Astrocyte (in vitro differentiated cells and primary cell): ENCODE measurements around the gene MAPRE2. TPM values are rescaled to one million over a fixed set of nuclear protein-coding genes. Genes with fewer than 3 reads are reported as not detected.

Source experiments
- DNase-seq: peaks from one replicate; pipeline ENCODE4 v3.0.0-alpha.2; 2010; ENCODE audit warnings: low read depth
- FAIRE-seq: peaks from 2 replicates; lab custom pipeline; 2011; peaks lifted over from hg19 to GRCh38; lab: Jason Lieb, UNC
- H2AFZ ChIP-seq: 2 replicates; pipeline ENCODE4 v1.6.0; 2012; ENCODE audit warnings: low read depth, low read length, inconsistent platforms
- H3K27ac ChIP-seq: 2 replicates; pipeline ENCODE4 v1.5.1; 2011; ENCODE audit warnings: low read depth, low read length, inconsistent platforms
- H3K27me3 ChIP-seq: 2 replicates; pipeline ENCODE4 v1.6.0; 2011; ENCODE audit warnings: low read length, inconsistent platforms; ENCODE audit not compliant: insufficient read depth
- H3K36me3 ChIP-seq: 2 replicates; pipeline ENCODE4 v1.5.1; 2011; ENCODE audit warnings: low read length, inconsistent platforms; ENCODE audit not compliant: insufficient read depth
- H3K4me1 ChIP-seq: 2 replicates; pipeline ENCODE4 v1.5.1; 2011; ENCODE audit warnings: low read length, inconsistent platforms; ENCODE audit not compliant: insufficient read depth
- H3K4me2 ChIP-seq: 2 replicates; pipeline ENCODE4 v1.6.0; 2012; ENCODE audit warnings: low read length, inconsistent platforms
- H3K4me3 ChIP-seq: 2 replicates; pipeline ENCODE4 v1.5.1; 2011; ENCODE audit warnings: low read depth, mild to moderate bottlenecking, low read length, inconsistent platforms; ENCODE audit not compliant: insufficient read depth
- H3K79me2 ChIP-seq: 2 replicates; pipeline ENCODE4 v1.6.0; 2012; ENCODE audit warnings: mild to moderate bottlenecking, low read length, inconsistent platforms; ENCODE audit not compliant: insufficient read depth
- H3K9ac ChIP-seq: 2 replicates; pipeline ENCODE4 v1.6.0; 2012; ENCODE audit warnings: mild to moderate bottlenecking, low read length, inconsistent platforms
- H3K9me3 ChIP-seq: 2 replicates; pipeline ENCODE4 v1.5.1; 2012; ENCODE audit warnings: low read depth, mild to moderate bottlenecking, low read length, inconsistent platforms; ENCODE audit not compliant: insufficient read depth
- H4K20me1 ChIP-seq: 2 replicates; pipeline ENCODE4 v1.6.0; 2012; ENCODE audit warnings: low read length, inconsistent platforms; ENCODE audit not compliant: insufficient read depth
- H3K27ac Mint-ChIP-seq: one replicate; pipeline ENCODE4 v1.8.0; 2021; ENCODE audit warnings: mild to moderate bottlenecking, mixed read lengths; ENCODE audit not compliant: unreplicated experiment
- H3K27me3 Mint-ChIP-seq: one replicate; pipeline ENCODE4 v1.8.0; 2021; ENCODE audit warnings: low read depth, mixed read lengths; ENCODE audit not compliant: unreplicated experiment
- H3K36me3 Mint-ChIP-seq: one replicate; pipeline ENCODE4 v1.8.0; 2021; ENCODE audit warnings: low read depth, mixed read lengths; ENCODE audit not compliant: unreplicated experiment
- H3K4me1 Mint-ChIP-seq: one replicate; pipeline ENCODE4 v1.8.0; 2021; ENCODE audit warnings: low read depth, mixed read lengths; ENCODE audit not compliant: unreplicated experiment
- H3K4me3 Mint-ChIP-seq: one replicate; pipeline ENCODE4 v1.8.0; 2021; ENCODE audit warnings: mild to moderate bottlenecking, moderate library complexity, mixed read lengths; ENCODE audit not compliant: unreplicated experiment
- H3K9me3 Mint-ChIP-seq: one replicate; pipeline ENCODE4 v1.8.0; 2021; ENCODE audit warnings: mild to moderate bottlenecking, mixed read lengths; ENCODE audit not compliant: unreplicated experiment
- CTCF ChIP-seq: IDR thresholded peaks from 2 replicates; pipeline ENCODE4 v1.5.1; 2011; ENCODE audit warnings: low read depth, mild to moderate bottlenecking, inconsistent platforms, low read length, moderate library complexity; ENCODE audit not compliant: insufficient read depth
- EZH2 ChIP-seq: IDR thresholded peaks from 2 replicates; pipeline ENCODE4 v1.6.1; 2012; ENCODE audit warnings: mild to moderate bottlenecking, low read length, inconsistent platforms; ENCODE audit not compliant: insufficient read depth
- total RNA-seq: library from RNA; stranded (reverse); gene quantifications from 2 replicates; pipeline ENCODE4 v1.2.1, GENCODE V29; 2021

Gene MAPRE2
- total RNA-seq, 1 donor from 2014 or later, result 33.8 TPM

- peaks cover 3% of the 10 kb centered on the region for H3K4me1 Mint-ChIP-seq
- no peak overlapping the region for H3K4me3 Mint-ChIP-seq
- H3K36me3 Mint-ChIP-seq, result no peaks in the 10 kb centered on the region
- Histone ChIP-seq H3K27me3 (no peaks in the 10 kb centered on the region), H3K4me1 (no peaks in the 10 kb centered on the region), H3K9ac (no peak overlapping the region), H3K27ac (no peak overlapping the region), H3K79me2 (no peaks in the 10 kb centered on the region), H3K36me3 (no peaks in the 10 kb centered on the region), H3K4me2 (no peak overlapping the region), H2AFZ (no peak overlapping the region), H3K9me3 (no peaks in the 10 kb centered on the region), H4K20me1 (no peaks in the 10 kb centered on the region), H3K4me3 (no peak overlapping the region)
- H3K9me3 Mint-ChIP-seq, result no peaks in the 10 kb centered on the region
- no peak for FAIRE-seq
- no peaks in the 10 kb centered on the region for H3K27me3 Mint-ChIP-seq
- TF ChIP-seq EZH2 (no peak), CTCF (no peak)
- DNase-seq, result no peak
- no peak overlapping the region for H3K27ac Mint-ChIP-seq
Observed at GRCh38 chr18:35171315-35171987, 130.2 kb downstream of the MAPRE2 start.

- H3K4me2 ChIP-seq, result no peak overlapping the region
- FAIRE-seq (no peak), DNase-seq (no peak)
- no peak overlapping the region for H3K9ac ChIP-seq
- H3K36me3 ChIP-seq, result no peaks in the 10 kb centered on the region
- no peak overlapping the region for H3K27ac Mint-ChIP-seq
- no peak overlapping the region for H2AFZ ChIP-seq
- no peaks in the 10 kb centered on the region for H4K20me1 ChIP-seq
- no peak overlapping the region for H3K4me3 Mint-ChIP-seq
- no peaks in the 10 kb centered on the region for H3K9me3 ChIP-seq
- TF ChIP-seq EZH2 (no peak), CTCF (no peak)
- peaks cover 3% of the 10 kb centered on the region for H3K4me1 Mint-ChIP-seq
- no peaks in the 10 kb centered on the region for H3K27me3 Mint-ChIP-seq
- H3K4me3 ChIP-seq, result no peak overlapping the region
- no peaks in the 10 kb centered on the region for H3K79me2 ChIP-seq
- H3K27ac ChIP-seq, result no peak overlapping the region
- H3K4me1 ChIP-seq, result no peaks in the 10 kb centered on the region
- H3K9me3 Mint-ChIP-seq, result no peaks in the 10 kb centered on the region
- no peaks in the 10 kb centered on the region for H3K36me3 Mint-ChIP-seq
- H3K27me3 ChIP-seq, result no peaks in the 10 kb centered on the region
Observed at GRCh38 chr18:35172009-35172408, 130.8 kb downstream of the MAPRE2 start.

- Histone ChIP-seq H3K27ac (no peak overlapping the region), H3K36me3 (no peaks in the 10 kb centered on the region), H3K4me2 (no peak overlapping the region), H4K20me1 (no peaks in the 10 kb centered on the region), H3K4me1 (no peaks in the 10 kb centered on the region), H3K27me3 (no peaks in the 10 kb centered on the region), H2AFZ (no peak overlapping the region), H3K79me2 (no peaks in the 10 kb centered on the region), H3K9ac (no peak overlapping the region), H3K4me3 (no peak overlapping the region), H3K9me3 (no peaks in the 10 kb centered on the region)
- Mint-ChIP-seq H3K4me1 (peaks cover 3% of the 10 kb centered on the region), H3K27ac (no peak overlapping the region), H3K36me3 (no peaks in the 10 kb centered on the region), H3K9me3 (no peaks in the 10 kb centered on the region), H3K27me3 (no peaks in the 10 kb centered on the region), H3K4me3 (no peak overlapping the region)
- FAIRE-seq, result no peak
- TF ChIP-seq CTCF (no peak), EZH2 (no peak)
- DNase-seq, result no peak
Observed at GRCh38 chr18:35172451-35173035, 131.3 kb downstream of the MAPRE2 start.
